HG03571 (cell line): ENCODE measurements around the gene RHAG.
"Not testable (repeated sequence)": the region's sequence is repeated elsewhere in the genome, so short reads cannot be mapped to it uniquely, and the experiment has no call there.

Experiments
- ATAC-seq: cut with Tn5 transposase; IDR thresholded peaks from one replicate; pipeline ENCODE4 v1.9.1; 2021; ENCODE audit not compliant: unreplicated experiment

RHAG gene

GRCh38 chr6:49635978-49636712, 494 bp downstream of the RHAG start:
- ATAC-seq, result no peak

- ATAC-seq, result no peak
Measured at GRCh38 chr6:49635480-49635879, 1.2 kb downstream of the RHAG start.

GRCh38 chr6:49634836-49635218, 1.8 kb downstream of the RHAG start:
- ATAC-seq, result no peak

GRCh38 chr6:49634092-49634835, 2.4 kb downstream of the RHAG start:
- ATAC-seq, result no peak

DNA sequence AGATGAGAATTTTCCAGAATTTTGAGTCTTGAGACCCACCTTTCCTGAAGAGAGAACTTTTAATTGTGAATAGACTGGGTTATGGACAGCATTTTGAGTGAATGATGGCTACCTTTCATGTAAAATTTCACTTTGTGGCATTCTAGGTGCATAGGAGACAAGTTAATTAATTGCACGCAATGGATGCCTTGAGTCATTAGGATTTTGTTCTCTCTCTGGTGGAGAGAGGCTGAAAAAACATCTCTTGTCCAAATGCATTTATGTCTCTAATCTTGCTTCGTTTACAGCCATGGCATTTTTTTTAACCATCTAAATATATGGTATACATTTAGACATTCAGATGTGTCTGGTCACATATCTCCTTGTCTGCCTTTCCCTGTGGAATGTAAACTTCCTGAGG, 3.1 kb downstream of the RHAG start:
- no peak for ATAC-seq

DNA sequence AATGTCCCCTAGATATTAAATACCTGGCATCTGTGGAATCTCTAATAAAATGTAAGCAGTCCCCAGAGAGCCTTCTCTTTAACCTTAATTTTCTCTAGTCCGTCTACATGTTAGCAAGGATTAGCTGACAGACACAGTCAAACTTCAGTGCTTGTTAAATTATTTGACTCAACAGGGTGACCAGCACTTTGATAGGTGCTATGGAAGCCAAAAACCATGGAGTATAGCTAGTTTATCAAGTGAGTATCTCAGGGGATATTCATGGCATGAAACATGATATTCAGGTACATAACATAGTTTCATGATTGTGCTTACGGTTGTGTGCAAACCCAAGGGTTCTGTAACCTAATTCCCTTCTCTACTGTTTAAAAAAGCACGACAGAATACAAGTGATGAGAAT, 3.9 kb downstream of the RHAG start:
- ATAC-seq, result no peak

GRCh38 chr6:49629485-49630088, 7.1 kb downstream of the RHAG start:
- ATAC-seq, result not testable (repeated sequence)

- no peak for ATAC-seq
Measured at GRCh38 chr6:49626811-49627210, 9.8 kb downstream of the RHAG start.

DNA sequence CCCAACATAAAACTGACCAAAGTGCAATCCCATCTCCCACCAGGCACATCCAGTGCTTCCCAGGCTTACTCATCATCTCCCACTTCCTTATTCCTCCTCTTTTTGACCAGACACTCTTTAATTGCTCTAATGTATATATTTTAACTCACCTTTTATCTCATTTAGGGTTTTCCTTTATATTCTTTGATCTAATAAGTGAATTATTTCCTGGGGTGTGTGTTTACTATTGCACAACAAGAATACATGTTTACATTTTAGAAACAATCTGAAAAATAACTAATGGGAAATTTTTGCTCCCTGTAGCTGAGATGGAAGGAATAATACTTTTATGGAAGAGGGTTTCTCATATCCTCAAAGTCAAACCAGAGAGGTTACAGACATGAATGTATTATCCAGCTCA, 18.4 kb downstream of the RHAG start:
- ATAC-seq, result no peak

GRCh38 chr6:49614144-49614543, 22.5 kb downstream of the RHAG start:
- ATAC-seq, result not testable (repeated sequence)

DNA sequence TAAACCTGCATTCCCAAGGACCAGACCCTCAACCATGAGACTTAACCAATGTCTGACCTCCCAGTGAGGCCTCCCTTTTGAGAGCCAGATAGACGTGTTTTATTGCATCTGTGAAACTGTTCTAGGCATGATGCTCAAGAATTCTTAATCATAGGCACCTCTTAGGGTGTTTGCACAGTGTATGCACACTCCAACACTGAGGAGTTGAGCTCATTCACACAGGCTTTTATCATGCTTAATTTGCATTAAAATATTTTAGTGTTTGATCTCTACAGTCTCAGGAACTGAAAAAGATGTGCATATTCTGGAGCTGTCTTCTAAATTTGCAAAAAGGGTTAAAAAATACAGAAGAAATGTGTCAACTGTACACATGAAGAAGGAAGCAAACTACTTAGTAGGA, 27.4 kb downstream of the RHAG start:
- no peak for ATAC-seq

- not testable (repeated sequence) for ATAC-seq
Measured at GRCh38 chr6:49608275-49608674, 28.4 kb downstream of the RHAG start.

DNA sequence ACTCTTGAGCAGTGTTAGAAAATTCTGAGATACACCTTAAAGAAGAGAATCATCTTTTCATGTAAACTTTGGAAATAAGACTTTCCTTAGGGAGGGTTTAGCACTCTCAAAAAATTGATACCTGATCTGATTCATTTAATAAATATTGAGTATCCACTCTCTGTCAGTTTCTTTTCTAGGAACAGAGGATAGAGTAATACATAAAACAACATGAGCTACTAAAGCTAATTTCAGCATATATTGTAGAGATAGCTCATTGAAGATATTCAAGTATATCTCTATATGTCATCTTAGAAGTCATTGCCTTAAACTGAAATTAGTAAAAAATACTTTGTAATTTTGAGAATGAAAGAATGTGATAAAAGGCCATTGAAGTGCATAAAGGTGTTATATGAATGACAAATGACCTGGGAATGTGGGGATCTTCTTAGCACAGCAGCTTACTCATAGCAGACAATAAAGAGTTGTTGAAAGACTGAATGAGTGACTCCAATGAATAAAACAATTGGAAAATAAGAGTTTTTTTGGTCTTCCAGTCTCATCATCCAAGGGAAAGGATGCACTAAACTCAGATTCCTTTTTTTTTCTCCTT, 29.2 kb downstream of the RHAG start:
- ATAC-seq, result no peak

- ATAC-seq, result peak; percentile 94
Measured at GRCh38 chr6:49606721-49607390, 29.8 kb downstream of the RHAG start.

GRCh38 chr6:49604080-49604479, 32.6 kb downstream of the RHAG start:
- not testable (repeated sequence) for ATAC-seq

DNA sequence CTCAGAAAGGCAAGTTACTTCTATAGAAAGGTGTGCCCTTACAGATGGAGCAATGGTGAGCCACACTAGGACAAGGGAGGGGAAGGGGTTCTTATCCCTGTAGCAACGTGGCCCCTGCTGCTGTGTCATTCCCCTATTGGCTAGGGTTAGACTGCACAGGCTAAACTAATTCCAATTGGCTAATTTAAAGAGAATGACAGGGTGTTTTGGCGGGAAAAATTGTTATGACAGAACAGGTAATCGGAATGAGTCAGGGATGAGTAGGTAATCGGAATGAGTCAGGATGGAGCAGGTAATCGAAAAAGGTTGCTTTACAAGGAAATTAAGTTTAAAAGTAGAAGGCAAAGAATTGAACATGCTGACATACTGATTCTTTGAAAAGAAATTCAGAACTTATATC, 49.4 kb downstream of the RHAG start:
- not testable (repeated sequence) for ATAC-seq

- ATAC-seq, result no peak
Measured at GRCh38 chr6:49582529-49582928, 54.1 kb downstream of the RHAG start.

DNA sequence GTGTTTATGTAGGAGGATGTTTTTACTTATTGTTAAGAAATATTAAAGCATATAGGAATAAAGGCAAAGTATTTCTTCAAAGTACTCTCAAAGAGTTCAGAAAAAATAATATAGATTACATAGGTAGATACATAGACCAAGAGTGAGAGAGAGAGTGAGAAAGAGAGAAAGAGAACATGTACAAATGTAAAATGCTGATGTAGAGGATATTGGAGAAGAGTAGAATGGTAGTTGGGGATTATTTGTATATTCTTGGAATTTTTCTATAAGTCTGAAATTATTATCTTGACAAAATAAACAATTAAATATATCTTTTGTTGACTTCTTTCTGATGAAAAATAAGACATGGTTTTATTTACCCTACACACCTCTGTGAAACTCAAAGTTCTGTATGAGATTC, 57.0 kb downstream of the RHAG start:
- ATAC-seq, result no peak

- ATAC-seq, result no peak
Measured at GRCh38 chr6:49576618-49577017, 60.0 kb downstream of the RHAG start.

DNA sequence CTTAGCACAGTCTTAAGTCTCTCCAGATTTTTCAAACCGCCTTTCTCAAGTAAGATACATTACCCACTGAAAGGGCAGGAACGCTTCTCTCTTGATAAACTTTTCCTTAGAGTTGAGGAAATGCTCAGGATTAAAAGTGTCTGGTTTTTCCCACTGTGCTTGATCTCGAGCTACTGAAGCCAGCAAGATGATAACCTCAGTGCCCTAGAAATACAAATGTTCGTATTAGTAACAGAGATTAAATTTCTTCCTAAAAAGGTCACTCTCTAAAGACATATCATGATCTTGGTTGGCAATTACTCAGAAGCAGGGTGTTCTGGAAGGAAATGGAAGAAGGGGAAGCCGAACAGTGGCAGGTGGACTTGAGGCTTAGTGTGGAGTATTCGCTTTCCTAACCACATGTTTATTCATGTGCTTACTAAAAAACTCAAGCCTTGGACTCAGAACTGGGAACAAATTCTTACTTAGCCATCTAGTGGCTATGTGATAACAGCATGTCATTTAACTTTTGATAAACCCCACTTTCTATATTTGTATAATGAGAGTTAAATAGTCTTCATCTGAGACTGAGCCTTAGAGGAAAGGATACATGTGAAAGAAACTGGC, 66.1 kb downstream of the RHAG start:
- ATAC-seq, result no peak

DNA sequence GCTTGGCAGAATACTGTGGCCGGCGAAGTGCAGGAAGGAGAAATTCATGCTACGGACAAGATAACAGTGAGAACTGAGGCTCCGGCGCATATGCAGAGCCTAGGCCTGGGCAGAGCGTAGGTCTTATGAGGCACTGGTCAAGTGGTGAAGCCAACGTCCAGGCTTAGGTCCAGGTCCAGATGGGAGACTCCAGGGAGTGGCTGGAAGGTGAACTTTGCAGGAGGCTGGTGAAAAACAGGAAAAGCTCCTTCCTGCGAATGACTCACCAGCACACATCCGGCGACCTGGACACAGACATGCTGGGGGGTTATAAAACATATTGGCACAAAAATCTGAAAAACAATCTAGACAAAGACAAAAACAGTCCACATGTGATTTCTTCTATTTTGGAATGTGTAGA, 70.8 kb downstream of the RHAG start:
- no peak for ATAC-seq
